Measurements from ENCODE around the gene GLCCI1.

- no peak for TF ChIP-seq POLR2AphosphoS5 (IDR thresholded peaks at IDR 0.05; ENCODE audit: insufficient read depth, low read depth, low read length)
- TF ChIP-seq CTCF (IDR thresholded peaks at IDR 0.05; ENCODE audit: extremely low read depth in 1 of 2, insufficient read depth in 1 of 2, low read depth in 1 of 2, low read length in 2 of 2) = no peak
- TF ChIP-seq JUN (IDR thresholded peaks at IDR 0.05; ENCODE audit: borderline replicate concordance, insufficient read depth, insufficient read length, low read depth) = no peak
Measured at GRCh38 chr7:8057566-8057965, 89.0 kb downstream of the GLCCI1 start.
